Activated CD4-positive, alpha-beta T cell treated with anti-CD3 and anti-CD28 coated beads, Interleukin-2, amount 10 ng/mL, durations not matched to agents 24 days and 14 days (primary cell): ENCODE results near the gene RAB17. TPM values are rescaled to one million over a fixed set of nuclear protein-coding genes. Genes with fewer than 3 reads are reported as not detected.

Source experiments
- DNase-seq: peaks from one replicate; pipeline ENCODE4 v3.0.0; 2022
- H3K27ac Mint-ChIP-seq: one replicate; pipeline ENCODE4 v1.8.0; 2022; ENCODE audit warnings: mild to moderate bottlenecking, mixed read lengths
- H3K27me3 Mint-ChIP-seq: one replicate; pipeline ENCODE4 v1.8.0; 2022; ENCODE audit warnings: mixed read lengths
- H3K36me3 Mint-ChIP-seq: one replicate; pipeline ENCODE4 v1.8.0; 2022; ENCODE audit warnings: low read depth, mild to moderate bottlenecking, mixed read lengths
- H3K4me1 Mint-ChIP-seq: one replicate; pipeline ENCODE4 v1.8.0; 2021; ENCODE audit warnings: mixed read lengths
- H3K4me3 Mint-ChIP-seq: one replicate; pipeline ENCODE4 v1.8.0; 2022; ENCODE audit warnings: mild to moderate bottlenecking, moderate library complexity, mixed read lengths
- H3K9me3 Mint-ChIP-seq: one replicate; pipeline ENCODE4 v1.8.0; 2021; ENCODE audit warnings: mixed read lengths
- intact Hi-C: fragments of 100-400 bp; cut with micrococcal nuclease; formaldehyde crosslinking; loops from one replicate; pipeline ENCODE4 v1.15.1; 2023
- total RNA-seq: library from RNA; stranded (reverse); gene quantifications from 2 replicates; pipeline ENCODE4 v1.2.3, GENCODE V29; 2022

RAB17 gene, protein sequence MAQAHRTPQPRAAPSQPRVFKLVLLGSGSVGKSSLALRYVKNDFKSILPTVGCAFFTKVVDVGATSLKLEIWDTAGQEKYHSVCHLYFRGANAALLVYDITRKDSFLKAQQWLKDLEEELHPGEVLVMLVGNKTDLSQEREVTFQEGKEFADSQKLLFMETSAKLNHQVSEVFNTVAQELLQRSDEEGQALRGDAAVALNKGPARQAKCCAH
- total RNA-seq = 0.26 TPM in 1 of 2 replicates, not detected in the other

DNA sequence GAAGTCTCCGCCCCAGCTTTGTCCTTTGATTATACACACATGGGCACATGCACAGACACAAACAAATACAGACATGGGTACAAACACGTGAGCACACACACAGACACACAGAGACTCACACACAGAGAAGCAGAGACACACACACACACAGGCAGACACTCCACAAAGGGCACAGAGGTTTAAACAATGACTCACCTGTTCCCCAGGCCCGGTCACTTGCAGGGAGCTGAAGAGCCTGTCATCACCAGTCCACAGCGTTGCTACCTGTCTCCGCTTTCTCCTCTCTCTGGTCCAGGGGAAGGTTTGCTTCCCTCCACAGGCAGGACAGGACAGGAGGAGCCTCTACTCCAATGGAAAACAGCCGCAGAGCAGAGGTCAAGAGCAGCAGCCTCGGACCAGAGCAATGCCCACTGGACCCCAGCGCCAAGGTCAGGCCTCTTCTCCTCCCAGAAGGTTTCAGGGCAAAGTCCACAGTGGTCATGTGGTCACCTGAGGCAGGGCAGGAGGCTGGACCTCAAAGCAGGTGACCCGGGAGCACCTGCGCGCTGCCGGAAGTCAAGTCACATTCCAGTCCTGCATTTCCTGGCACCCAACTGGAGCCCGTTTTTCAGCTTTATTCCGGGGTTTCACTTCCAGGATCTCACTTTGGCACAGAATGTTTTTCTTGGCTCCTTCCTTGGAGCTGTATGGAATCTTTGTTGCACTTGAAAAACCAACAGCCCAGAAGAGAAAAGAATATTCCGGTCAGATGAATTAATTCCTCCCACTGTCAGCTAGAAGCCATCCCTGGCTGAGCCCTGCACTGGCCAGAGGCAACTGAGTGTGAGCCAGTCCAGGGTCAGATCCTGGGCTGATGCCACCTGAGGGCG, at the start of gene RAB17:
TSS of gene RAB17 (minus strand) at position 463 of the 869 bp plus-strand sequence. CDS start 4,580 bp downstream, outside the sequence.
- Mint-ChIP-seq H3K27me3 (peaks cover 14% of the 10 kb centered on the region), H3K27ac (peak within 1 kb of the TSS; percentile 32), H3K36me3 (no peaks in the 10 kb centered on the region), H3K4me3 (peak within 1 kb of the TSS; percentile 14), H3K4me1 (peaks cover 10% of the 10 kb centered on the region), H3K9me3 (no peaks in the 10 kb centered on the region)
- no peak for DNase-seq
- intact Hi-C loops = no loop called here

DNA sequence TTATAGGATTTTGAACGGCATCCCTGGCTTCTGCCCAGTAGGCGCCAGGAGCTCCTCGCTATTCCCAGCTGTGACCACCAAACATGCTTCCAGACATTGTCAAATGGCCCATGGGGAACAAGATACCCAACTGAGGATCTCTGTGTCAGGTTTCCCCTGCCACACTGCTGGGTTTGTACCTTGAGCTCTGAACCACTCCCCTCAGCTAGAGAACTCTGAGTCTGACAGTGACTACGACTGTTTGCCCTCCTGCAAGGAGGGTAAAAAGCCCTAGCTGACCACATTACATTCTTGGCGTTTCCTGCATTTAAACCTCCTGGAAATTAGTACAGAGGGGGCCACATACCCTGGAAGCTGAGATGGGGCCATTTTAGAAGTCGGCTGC, 49.3 kb upstream of the RAB17 start:
- no peaks in the 10 kb centered on the region for H3K36me3 Mint-ChIP-seq
- intact Hi-C loops = no loop called here
- no peak for DNase-seq

DNA sequence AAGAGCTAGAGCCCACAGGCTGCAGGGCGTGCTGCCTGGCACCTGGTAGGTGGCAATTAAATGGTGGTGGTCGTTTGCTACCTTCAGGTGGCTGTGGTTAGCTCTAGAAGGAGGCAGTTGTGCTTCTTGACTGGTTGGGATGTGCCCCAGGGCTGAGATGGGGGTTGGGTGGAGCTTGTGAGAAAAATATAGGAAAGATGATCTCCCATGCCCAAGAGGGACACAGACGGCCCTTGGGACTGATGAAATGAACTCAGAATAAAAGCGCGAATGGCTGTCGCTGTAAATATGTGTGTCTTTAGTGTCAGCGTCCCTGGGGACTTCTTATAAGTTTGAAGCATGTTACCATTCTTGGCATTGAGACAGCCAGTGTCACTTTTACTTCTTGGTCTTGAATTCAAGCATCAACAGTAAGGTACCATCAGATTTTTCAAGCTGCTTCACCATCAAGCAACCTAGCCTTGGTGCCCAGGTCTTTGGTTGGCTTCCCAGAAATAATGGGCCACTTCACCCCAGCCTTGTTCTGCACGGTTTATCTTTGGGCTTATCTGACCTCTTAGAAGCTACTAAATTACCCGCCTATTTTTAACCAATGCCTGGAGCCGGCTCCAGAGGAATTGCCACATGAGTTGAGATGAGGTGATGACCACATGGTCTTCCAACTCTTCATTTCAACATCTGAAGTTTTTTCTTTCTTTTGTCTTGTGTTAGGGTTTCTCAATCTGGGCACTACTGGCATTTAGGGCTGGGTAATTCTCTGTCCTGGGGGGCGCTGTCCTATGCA, 48.7 kb upstream of the RAB17 start:
- H3K4me3 Mint-ChIP-seq = no peak overlapping the region
- DNase-seq = no peak
- H3K27ac Mint-ChIP-seq = no peak overlapping the region
- H3K4me1 Mint-ChIP-seq = no peaks in the 10 kb centered on the region
- peaks cover 6% of the 10 kb centered on the region for H3K9me3 Mint-ChIP-seq
- intact Hi-C loops = no loop called here
- H3K27me3 Mint-ChIP-seq = peaks cover 5% of the 10 kb centered on the region
- no peaks in the 10 kb centered on the region for H3K36me3 Mint-ChIP-seq

More for the DNA sequence above, 49.3 kb upstream of the RAB17 start:
- Mint-ChIP-seq H3K27ac (no peak overlapping the region), H3K4me1 (no peaks in the 10 kb centered on the region), H3K27me3 (peaks cover 4% of the 10 kb centered on the region), H3K4me3 (no peak overlapping the region), H3K9me3 (peaks cover 3% of the 10 kb centered on the region)

DNA sequence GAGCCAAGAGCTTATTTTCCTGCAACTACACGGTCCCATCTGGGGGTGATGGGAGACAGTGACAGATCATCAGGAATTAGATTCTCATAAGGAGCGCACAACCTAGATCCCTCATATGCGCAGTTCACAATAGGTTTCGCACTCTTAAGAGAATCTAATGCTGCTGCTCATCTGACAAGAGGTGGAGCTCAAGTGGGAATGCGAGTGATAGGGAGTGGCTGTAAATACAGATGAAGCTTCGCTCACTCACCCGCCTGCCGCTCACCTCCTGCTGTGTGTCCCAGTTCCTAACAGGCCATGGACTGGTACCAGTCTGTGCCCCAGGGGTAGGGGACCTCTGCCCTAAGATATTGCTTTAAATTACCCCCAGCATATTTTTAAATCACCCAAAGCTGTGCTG, 47.6 kb upstream of the RAB17 start:
- Mint-ChIP-seq H3K4me1 (no peaks in the 10 kb centered on the region), H3K4me3 (no peak overlapping the region), H3K36me3 (no peaks in the 10 kb centered on the region), H3K27me3 (peaks cover 5% of the 10 kb centered on the region), H3K9me3 (peaks cover 6% of the 10 kb centered on the region), H3K27ac (no peak overlapping the region)
- no peak for DNase-seq
- intact Hi-C loops = no loop called here

DNA sequence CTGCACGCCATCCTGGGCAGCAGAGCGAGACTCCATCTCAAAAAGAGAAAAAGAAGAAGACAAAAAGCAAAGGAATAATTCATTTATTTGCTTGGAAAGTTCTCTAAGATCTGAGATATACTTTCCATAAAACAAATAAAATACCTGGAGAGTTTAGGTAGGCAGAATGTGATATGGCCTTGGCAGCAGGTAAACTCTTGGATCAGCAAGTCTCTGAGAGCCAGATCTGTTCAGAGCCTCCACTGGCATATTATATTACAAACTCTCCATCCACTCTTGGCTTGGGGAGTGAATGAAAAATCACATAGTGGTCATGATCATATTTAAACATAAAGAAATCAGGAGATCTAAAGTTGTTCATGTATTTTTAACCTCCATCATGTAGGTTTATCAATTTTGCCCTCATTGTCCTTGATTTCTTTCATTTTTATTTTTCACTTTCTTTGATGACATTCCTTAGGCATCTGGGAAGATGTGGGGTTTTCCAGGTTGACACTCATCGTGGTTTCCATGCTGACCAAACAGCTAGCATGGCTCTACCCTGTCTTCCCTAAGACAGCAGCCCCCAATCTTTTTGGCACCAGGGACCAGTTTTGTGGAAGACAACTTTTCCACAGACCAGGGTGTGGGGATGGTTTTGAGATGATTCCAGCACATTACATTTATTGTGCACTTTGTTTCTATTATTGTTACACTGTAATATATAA, 47.0 kb upstream of the RAB17 start:
- Mint-ChIP-seq H3K27ac (no peak overlapping the region), H3K4me3 (no peak overlapping the region), H3K27me3 (peaks cover 5% of the 10 kb centered on the region), H3K36me3 (no peaks in the 10 kb centered on the region), H3K4me1 (no peaks in the 10 kb centered on the region), H3K9me3 (peaks cover 6% of the 10 kb centered on the region)
- intact Hi-C loops = no loop called here
- DNase-seq = no peak

DNA sequence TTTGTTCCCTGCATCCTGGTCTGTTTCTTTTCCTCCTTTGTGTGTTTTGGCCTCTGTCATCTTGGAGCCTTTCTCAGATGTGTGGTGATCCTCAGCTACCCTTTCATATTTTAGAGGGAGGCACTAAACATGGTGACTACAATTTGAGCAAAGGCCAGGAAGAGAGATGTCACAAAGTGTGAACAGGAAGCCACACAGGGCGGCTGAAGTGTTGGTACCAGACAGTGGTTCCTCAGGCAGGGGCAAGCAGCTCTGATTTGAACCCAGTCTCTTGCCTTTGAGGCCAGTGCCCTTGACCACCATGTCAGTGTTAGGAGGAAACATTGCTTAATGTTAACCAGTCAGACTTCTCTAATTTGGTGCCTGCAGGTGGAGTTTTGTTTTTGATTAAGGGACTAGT, 46.0 kb upstream of the RAB17 start:
- peaks cover 5% of the 10 kb centered on the region for H3K27me3 Mint-ChIP-seq
- no peak for DNase-seq

DNA sequence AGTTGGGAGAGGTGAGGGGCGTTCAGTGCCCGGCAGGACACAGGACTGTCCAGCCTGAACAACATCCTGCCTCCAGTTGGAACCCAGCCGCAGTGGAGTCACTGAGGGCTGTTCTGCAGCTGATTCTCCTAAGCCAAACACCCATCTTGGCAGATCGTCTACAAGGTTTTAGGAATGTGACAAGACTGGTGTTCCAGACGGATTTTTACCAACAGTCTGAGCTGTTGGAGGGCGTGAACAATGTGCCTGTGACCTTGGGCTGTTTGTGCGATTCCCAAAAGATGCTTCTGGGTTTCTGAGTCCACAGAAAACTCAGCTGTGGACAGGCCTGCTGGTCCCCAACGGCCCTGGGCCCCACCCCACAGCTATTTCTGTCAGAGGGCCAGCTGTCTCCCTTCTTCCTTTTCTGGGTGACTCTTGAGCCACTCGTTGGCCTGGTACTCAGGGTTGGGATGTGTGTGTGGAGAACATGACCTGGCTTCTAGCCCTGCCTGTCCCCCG, 42.6 kb upstream of the RAB17 start:
- H3K27me3 Mint-ChIP-seq = peaks cover 30% of the 10 kb centered on the region
- H3K27ac Mint-ChIP-seq = no peak overlapping the region
- no peak overlapping the region for H3K4me3 Mint-ChIP-seq
- H3K36me3 Mint-ChIP-seq = no peaks in the 10 kb centered on the region
- intact Hi-C loops = no loop called here
- H3K4me1 Mint-ChIP-seq = peaks cover 5% of the 10 kb centered on the region
- H3K9me3 Mint-ChIP-seq = peaks cover 6% of the 10 kb centered on the region
- no peak for DNase-seq

More for the DNA sequence above, 46.0 kb upstream of the RAB17 start:
- Mint-ChIP-seq H3K4me3 (no peak overlapping the region), H3K4me1 (no peaks in the 10 kb centered on the region), H3K36me3 (no peaks in the 10 kb centered on the region), H3K9me3 (peaks cover 6% of the 10 kb centered on the region), H3K27ac (no peak overlapping the region)
- intact Hi-C loops = no loop called here

DNA sequence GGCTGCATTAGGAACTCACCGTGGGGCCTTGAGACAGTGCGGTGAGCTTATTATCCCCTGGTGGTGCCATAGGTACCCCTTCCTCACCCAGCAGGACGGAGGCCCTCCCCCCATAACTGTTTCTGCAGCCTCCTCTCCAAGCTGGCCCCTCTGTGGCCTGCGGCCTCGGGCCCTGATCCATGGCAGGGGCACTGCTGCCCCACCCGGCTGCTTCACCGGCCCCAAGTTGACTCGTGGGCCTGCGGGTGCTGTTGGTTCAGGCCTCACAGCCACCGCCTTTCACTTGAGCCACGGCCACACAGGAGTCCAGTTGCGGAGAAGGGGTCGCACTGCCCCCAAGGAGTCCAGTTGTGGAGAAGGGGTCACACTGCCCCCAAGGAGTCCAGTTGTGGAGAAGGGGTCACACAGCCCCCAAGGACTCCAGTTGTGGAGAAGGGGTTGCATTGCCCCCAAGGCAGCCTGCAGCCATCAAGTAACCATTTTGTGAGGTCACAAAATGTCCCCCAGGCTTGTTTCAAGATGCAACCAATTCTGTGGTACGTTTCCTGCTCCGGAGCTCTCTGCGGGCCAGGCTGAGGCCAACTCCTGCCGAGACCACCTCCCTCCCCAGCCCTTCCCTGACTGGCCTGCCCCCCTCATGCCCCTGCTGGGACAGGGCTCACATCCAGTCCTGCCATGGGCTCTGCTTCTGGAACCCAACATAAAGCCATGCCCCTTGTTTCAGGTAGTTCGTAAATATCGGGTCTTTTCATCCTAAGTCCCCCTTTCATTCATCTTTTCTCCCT, 41.5 kb upstream of the RAB17 start:
- no peak overlapping the region for H3K27ac Mint-ChIP-seq
- intact Hi-C loops = no loop called here
- H3K4me1 Mint-ChIP-seq = peaks cover 7% of the 10 kb centered on the region
- peaks cover 6% of the 10 kb centered on the region for H3K9me3 Mint-ChIP-seq
- DNase-seq = no peak
- H3K36me3 Mint-ChIP-seq = no peaks in the 10 kb centered on the region
- H3K4me3 Mint-ChIP-seq = no peak overlapping the region
- H3K27me3 Mint-ChIP-seq = peaks cover 33% of the 10 kb centered on the region

DNA sequence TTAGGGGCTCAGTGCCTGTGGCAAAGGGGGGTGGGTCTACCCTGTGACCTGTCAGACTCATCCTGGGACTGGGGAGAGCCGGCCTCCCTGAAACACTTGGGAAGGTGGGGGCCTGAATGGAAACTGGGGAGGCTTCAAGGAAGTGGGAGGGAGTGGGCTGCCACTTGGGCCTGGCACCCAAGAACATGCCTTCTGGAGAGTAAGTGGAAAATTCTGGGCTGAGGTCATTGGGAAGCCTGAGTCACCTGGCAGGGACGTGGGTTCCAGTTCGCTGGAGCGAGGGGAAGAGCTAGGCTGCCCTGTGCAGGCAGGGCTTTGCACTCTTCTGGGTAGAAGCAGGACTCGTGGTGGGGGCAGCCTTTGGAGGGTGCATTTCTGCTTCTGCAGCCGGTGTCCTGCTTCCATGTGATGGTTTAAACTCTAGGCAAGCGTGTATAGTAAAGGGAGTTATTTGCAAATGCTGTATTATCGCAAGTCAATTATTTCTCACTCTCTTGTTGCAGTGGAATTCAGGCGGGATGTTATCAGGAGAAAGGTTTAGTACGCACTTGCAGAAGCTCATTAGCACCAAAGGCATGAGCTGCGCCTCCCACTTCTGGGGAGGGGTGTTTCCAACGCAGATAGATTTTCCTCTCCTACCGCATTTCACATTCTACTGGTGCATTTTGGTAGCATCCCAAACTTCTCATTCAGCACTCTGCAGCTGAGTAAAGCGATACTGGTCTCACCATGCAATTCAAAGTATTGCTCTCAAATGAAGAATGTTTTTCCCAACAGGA, 40.7 kb upstream of the RAB17 start:
- H3K27ac Mint-ChIP-seq = no peak overlapping the region
- H3K4me1 Mint-ChIP-seq = peaks cover 9% of the 10 kb centered on the region
- H3K27me3 Mint-ChIP-seq = peaks cover 41% of the 10 kb centered on the region
- H3K4me3 Mint-ChIP-seq = no peak overlapping the region
- no peaks in the 10 kb centered on the region for H3K36me3 Mint-ChIP-seq
- no peak for DNase-seq
- intact Hi-C loops = no loop called here
- peaks cover 6% of the 10 kb centered on the region for H3K9me3 Mint-ChIP-seq

DNA sequence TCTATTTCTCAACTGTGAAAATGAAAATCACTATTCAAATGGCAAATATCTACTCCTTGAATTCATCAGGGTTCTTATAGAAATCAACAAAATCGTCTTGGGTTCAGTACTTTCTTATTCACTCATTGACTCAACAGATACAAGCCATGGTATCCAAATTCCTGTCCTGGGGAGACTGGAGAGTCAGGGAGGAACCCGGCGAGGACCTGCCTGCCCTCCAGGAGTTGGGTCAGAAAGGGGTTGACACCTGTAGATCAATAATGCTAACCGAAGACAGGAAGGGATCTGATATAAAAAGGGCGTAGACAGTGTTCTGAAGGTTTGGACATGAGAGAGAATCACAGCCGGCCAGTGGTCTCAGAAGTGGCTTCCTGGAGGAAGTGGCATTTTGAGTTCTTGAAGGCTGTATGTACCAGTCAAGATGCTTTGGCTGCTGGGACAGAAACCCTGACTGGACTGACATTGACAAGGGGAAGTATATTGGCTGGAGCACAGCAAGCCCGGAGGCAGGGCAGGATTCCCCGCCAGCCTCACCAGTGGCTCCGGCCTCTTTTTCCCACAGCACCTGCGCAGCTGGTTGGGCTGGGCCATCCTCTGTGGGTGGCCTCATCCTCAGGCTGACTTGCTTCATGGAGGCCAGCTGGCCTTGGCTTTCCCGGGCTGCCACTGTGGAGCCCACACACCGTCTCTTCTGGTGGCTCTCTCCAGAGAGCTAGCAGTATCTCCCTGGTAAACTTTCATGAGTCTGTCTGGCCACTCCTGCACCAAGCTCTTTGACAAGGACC, 39.9 kb upstream of the RAB17 start:
- Mint-ChIP-seq H3K27ac (no peak overlapping the region), H3K4me3 (no peak overlapping the region), H3K36me3 (no peaks in the 10 kb centered on the region), H3K27me3 (peaks cover 48% of the 10 kb centered on the region), H3K4me1 (peaks cover 9% of the 10 kb centered on the region), H3K9me3 (peaks cover 6% of the 10 kb centered on the region)
- no peak for DNase-seq
- intact Hi-C loops = no loop called here

DNA sequence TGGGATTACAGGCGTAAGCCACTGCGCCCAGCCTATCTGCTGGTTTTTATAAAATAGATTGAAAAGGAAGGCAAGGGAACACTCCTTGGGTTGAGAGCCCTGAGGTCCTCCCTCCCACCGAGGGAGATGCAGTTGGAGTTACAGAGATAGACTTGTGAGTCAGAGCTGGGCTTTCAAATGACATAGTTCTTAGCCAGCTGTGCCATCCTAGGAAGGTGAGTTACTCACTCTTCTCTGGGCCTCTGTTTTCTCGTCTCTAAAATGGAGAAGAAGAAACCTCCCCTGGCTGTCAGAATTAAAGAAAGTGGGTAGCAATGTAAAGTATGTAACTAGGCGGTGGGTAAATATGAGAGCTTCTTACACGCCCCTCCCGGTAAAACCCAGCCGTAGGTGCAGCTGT, 39.2 kb upstream of the RAB17 start:
- H3K9me3 Mint-ChIP-seq = peaks cover 2% of the 10 kb centered on the region
- H3K27me3 Mint-ChIP-seq = peaks cover 52% of the 10 kb centered on the region
- DNase-seq = no peak
- intact Hi-C loops = no loop called here
- no peaks in the 10 kb centered on the region for H3K36me3 Mint-ChIP-seq
- no peak overlapping the region for H3K27ac Mint-ChIP-seq
- no peak overlapping the region for H3K4me3 Mint-ChIP-seq
- peaks cover 9% of the 10 kb centered on the region for H3K4me1 Mint-ChIP-seq

DNA sequence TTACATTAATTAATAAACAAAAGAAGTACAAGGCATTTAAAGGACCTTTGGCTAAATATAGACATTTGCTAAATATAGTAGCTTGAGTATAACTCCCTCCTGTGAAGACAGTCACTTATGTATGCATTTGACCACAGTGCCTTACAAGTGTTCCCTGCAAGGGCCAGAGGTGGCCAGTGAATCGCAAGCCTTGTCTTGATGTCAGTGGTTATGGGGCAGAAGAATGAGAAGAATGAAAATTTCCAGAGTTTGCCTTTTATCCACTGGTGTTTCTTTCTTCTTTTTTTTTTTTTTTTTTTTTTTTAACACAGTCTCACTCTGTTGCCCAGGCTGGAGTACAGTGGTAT, 38.6 kb upstream of the RAB17 start:
- peaks cover 9% of the 10 kb centered on the region for H3K4me1 Mint-ChIP-seq
- H3K27ac Mint-ChIP-seq = no peak overlapping the region
- no peak overlapping the region for H3K4me3 Mint-ChIP-seq
- no peaks in the 10 kb centered on the region for H3K9me3 Mint-ChIP-seq
- H3K36me3 Mint-ChIP-seq = no peaks in the 10 kb centered on the region
- intact Hi-C loops = no loop called here
- peaks cover 56% of the 10 kb centered on the region for H3K27me3 Mint-ChIP-seq
- DNase-seq = no peak
